ENCODE results near the gene NHERF1.

The NHERF1 gene

DNA sequence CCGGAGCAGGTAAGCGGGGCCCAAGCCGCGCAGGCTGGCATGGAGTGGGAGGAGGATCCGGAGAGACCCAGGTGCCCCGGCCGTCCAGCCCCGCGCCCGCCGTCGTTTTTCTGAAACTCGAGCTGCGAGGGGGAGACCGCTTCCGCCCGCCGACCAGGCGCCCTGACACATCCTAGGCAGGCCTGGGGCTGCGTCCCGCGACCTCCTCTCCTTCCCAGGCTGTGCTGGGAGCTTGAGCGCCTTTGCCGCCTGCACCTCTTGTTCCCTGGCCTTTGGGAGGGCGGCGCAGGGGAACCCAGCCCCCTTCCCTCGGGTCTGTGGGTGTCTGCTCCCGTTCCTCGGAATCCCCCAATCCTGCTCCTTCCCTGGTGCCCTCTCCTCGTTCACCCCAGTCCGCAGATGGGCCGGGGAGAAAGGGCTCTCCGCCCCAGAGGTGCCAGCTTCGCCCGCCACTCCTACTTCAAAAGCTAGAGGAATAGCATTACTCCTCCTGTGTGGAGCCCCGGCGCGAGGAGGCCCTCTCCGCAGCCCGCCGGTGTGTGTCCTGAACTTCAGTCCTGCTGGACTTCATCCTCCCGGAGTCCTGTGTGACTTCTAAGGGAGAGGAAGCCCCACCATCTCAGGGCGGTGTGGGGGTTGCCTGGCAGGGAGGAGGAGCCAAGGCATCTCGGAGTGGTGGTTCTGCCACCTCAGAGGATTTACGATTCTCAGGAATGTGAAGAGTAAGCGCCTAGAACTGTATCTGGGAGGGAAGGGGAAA lies 1.0 kb downstream of the NHERF1 start:
- DNase-seq (ENCODE audit: low read depth in 2 of 2): peak in 1 of 2 experiments; percentile 35

DNA sequence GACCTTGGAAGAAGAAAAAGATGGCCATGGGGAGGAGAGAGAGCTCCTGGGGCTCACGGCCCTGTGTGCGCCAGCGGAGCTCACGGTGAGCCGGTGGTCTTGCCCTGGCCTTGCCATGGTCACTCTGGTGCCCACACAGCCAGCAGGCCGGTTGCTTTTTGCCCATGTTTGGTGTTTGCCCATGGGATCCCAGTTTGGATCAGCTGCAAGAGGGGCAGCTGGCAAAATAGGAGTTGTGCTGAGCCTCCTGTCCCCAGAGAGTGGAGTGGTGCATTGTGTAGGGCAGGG lies 1.6 kb downstream of the NHERF1 start:
- no peak for DNase-seq (ENCODE audit: low read depth in 2 of 2)

DNA sequence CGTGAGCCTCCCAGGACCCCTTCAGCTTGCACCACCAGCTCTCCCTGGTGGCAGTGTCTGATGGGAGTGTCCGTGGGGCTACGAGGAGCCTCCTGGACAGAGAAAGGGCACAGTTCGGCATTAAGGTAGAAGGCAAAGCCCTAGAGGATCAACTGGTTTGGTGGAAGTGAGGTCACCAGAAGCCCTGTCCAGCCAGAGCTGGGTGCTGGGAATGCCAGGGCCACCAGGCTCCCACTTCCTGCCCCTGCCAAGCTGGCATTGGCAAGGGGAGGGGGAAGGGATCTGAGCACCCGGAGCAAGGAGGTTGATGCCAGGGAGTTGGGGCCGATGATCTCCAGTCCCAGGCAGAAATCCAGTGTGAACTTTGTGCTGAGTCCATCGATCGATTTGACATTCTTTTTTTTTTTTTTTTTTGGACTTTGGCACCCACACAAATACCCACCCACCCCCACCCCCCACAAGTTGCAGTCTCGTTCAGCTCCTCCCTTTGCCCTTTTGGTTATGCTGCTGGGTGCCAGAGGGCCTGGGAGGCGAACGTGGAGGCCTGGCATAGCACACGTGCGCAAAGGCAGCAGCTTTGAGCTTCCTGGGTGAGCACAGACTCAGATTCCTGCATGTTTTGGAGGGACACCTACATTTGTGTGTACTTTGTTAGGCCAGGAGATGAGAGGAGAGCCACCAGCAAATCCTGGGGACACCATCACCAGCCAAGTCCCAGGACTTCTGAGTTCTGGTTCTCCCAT lies 2.1 kb downstream of the NHERF1 start:
- no peak for DNase-seq (ENCODE audit: low read depth in 2 of 2)

DNA sequence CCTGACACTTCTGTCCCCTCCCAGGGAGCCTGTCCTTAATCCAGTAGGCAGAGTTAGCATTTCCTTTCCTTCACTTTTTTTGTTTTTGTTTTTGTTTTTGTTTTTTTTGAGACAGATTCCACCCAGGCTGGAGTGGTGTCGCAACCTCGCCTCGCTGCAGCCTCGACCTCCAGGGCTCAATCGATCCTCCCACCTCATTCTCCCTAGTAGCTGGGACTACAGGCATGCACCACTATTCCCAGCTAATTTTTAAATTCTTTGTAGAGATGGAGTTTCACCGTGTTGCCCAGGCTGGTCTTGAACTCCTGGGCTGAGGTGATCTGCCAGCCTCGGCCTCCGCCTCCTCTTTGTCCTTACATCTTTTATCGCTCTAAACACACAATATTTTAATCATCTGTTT lies 4.0 kb downstream of the NHERF1 start:
- DNase-seq (ENCODE audit: low read depth in 2 of 2): no peak

DNA sequence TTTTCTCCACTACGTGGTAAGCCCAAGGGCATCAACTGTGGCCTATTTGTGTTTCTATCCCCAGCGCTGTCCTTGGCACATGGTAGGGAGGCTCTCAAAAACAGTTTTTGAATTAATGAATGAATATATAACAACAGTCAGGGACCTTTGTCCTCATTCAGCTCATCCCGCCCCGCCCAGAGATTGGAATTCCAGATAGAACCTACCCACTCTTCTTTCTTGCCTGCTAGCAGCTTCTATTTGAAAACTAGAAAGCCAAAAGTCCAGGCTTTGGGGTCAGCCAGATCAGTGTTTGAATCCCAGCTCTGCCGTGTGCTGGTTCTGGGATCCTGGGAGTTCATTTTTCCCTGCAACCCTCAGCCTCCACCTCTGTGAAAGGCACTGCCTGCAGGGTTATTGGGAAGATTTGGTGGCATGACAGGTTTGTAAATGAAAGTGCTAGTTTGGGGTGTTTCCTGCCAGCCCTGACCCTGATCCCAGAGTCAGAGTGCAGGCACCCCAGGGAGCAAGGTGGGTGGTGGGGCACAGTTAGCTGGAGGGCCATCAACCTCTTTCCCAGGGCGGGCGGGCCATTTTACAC lies 4.5 kb downstream of the NHERF1 start:
- no peak for DNase-seq (ENCODE audit: low read depth in 2 of 2)

DNA sequence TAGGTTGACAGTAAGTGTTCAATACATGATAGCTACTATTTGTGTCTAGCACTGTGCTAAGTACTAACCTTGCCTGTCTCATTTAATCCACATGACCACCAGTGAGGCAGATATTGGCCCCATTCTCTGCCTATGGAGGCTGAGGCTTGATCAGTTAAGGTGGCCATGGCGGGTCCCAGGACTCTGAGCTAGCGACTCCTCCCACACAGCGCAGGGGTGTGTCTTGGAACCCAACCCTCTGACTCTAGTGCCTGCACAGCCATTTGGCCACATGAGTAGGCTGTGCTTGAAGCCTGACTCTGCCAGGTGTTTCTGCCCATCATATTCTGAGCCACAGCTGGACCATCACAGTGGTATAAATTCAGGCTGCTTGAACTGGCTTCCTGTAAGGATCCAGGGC lies 6.4 kb downstream of the NHERF1 start:
- DNase-seq (ENCODE audit: low read depth in 2 of 2): no peak

DNA sequence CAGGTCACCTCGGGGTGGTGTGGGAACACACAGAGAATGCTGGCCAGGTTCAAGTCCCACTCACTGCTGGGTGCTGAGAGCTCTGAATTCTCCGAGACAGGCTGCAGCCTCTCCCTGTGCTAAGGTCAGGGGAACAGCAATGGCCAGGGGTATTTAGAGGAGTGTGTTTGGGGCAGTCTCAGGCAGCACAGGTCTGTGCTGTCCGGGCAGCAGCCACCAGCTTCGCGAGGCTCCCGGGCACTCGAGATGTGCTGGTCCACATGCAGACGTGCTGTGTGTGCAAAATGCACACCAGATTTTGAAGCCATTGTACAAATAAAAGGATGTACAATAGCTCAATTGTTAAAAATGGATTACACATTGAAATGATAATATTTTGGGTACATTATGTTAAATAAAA lies 7.1 kb downstream of the NHERF1 start:
- no peak for DNase-seq (ENCODE audit: low read depth in 2 of 2)

DNA sequence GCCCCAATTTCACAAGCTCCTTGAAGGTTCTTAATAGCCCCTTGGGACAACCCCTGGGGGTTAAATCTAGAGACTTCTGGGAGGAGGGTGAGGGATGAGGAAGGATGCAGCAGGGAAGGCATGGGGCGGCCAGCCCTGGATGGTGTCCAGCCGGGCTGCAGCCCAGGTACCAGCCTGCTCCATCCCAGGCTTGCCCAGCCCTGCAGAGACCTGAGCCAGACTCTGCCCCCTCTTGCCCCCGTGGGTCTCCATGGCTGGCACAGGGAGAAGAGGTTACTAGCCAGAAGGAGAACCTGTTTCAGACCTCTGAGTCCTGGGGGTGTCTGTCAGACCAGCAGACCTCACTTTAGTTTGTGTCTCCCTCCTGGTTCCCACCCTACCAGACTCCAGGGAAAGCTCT lies 8.5 kb downstream of the NHERF1 start:
- no peak for DNase-seq (ENCODE audit: low read depth in 2 of 2)

DNA sequence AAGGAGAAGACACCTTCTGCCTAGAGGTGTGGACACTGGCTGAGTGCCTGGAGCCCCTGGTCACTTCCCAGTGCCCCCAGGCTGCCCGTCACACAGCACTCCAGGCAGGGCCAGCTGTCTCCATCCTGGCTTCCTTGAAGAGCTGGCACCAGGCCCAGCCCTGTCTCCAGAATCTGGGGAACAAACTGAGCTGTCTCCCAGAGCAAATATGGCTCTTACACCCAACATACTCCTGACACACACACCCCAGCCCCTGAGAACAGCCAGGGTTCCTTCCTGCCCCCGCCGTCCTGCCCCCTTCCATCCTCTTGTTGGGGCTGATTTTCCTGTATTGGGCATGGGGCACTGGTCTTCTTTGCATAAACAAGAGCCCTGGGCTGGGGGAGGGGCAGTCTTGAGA lies 9.1 kb downstream of the NHERF1 start:
- DNase-seq (ENCODE audit: low read depth in 2 of 2): no peak

DNA sequence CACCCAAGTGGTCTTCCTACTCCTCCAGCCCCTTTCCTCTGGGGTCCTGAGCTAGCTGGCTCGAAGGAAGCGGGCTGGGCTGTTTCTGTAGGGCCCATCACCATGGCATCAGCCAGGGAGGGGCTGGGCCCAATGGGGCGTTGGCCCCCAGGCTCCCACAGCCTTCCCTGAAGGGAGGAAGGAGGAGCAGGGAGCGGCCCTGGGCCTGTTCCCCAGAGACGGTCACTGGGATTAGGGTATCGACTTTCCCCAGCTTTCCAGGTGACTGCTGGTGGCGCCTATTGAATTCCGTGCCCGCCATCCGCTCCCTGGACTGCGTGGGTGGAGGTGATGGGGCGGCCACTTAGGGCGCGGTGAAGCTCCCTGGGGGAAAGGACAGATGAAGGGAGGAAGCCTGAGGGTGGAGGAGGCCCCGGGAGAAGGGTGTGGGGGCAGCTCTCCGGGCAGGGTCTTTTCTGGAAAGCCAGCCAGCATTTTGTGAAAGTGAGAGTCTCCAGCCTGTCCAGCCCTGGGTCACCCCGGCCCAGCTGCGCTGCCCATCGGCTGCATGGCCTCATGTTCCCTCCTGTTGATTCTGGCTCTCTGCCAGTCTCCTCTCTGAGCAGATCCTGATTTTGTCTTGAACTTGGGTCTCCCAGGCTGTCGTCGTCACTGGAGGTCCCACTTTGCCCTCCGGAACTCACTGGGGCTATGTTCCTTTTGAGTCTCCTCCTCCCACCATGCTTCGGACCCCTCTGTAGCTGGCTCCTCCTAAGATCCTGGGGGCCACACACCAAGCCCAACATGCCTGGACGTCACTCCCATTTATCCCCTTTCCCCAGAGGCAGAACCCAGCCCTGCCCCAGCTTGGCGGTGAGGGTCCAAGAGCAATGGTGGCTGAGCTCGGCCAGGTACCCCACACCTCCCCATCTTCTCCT lies 9.8 kb downstream of the NHERF1 start:
- DNase-seq (ENCODE audit: low read depth in 2 of 2): no peak

DNA sequence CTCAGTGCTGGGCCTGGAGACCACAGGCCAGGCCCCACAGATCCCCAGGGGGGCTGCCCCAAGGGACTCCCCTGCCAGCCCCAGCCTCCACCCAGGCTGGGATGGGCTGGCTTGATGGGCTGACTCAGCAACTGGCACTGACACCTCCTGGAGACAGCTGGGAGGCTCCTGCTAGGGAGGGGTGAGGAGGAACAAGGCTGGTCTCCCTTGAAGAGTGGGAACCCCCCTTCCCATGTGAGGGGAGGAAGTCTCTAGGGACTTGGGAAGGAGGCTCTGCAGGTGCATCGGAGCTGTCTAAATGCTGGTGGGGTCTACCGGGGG lies 10.4 kb downstream of the NHERF1 start:
- no peak for DNase-seq (ENCODE audit: low read depth in 2 of 2)

DNA sequence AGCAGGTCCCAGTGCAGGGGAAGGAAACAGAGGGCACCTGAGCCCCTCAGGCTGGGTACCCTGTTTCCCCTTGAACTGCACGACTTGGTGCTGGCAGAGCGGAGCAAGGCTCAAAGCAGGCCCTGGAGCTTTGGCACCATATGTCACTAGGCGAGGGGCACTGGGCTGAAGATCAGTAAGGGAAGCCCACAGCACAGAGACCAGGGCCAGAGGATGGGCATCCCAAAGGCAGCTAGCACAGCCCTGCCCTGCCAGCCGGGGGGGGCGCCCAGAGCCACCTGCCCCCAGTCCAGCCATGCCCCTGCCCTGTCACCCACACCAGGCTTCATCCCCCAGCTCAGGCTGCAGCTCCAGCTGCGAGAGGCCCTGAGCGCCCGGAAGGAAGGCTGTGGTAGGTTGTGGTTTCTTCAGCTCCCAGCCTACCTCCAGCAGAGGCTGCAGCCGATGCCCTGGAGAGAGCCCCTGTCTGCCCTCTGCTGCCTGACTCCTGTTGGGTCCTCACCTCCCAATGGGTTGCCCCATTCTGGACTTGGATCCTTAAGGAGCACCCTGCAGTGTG lies 10.9 kb downstream of the NHERF1 start:
- DNase-seq (ENCODE audit: low read depth in 2 of 2): no peak

DNA sequence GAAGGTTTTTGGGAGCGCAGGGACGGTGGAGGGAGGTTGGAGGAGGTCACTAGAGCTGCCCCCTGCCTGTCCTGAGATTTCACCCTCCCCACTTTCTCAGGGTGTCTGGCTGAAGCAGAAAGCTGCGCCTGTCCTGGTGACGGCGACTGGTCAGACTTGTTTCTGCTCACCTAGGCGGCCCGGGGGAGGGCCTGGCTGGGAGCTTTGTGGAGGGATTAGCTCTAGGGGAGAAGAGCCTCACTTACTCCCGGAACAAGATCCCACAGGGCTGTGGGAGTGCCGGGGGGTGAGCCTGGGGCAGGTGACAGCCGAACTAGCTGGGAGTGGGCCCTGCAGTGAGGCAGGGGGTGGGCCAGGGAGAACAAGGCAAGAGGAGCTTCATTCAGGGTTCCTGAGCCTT lies 11.5 kb downstream of the NHERF1 start:
- no peak for DNase-seq (ENCODE audit: low read depth in 2 of 2)

DNA sequence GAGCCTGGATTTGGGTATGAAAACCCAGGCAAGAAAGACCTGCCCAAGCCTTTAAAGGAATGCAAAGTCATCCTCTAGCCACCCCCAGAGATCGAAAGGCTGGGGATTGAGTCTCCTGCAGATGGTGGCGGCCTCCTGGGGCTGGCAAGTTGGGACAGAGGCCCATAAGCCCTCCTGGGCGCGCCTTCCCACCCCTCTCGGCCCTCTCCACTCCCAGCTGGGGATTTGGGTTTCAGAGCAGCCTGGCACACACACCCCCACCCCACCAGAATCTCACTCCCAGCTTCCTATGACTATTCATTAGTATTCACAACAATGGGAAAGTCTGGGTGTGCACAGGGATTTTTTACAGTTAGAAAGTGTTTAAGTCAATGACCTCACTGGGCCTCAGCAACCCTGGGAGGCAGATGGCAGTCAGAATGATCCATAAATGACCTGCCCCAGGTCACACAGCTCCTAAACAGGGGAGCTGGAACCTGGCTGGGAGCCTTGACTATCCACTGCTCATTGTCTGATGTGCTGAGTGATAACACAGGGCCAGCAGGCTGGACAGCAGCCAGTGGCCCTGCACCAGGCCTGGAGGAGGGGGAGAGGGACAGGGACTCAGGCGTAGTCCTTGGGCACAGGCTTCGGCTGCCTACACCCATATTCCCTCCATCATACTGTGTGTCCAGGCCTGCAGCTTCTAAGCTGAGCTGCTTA lies 12.1 kb downstream of the NHERF1 start:
- no peak for DNase-seq (ENCODE audit: low read depth in 2 of 2)

DNA sequence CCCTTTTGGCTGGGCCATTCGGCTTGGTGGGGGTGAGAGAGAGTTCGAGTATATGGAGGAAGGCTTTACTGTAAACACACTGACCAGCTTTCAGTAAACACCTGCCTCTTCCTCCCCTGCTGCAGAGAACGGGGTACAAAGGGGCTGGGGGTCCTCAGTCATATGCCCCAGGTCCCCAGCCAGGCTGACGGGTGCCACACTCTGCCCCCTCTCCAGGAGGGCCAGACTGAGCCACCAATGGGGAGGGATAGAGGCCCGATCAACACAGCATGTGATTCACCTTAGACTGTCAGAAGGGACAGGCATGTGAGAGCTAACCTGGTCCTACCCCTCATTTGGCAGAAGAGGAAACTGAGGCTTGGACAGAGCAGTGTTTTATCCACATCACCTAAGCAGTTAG lies 13.0 kb downstream of the NHERF1 start:
- DNase-seq (ENCODE audit: low read depth in 2 of 2): no peak

DNA sequence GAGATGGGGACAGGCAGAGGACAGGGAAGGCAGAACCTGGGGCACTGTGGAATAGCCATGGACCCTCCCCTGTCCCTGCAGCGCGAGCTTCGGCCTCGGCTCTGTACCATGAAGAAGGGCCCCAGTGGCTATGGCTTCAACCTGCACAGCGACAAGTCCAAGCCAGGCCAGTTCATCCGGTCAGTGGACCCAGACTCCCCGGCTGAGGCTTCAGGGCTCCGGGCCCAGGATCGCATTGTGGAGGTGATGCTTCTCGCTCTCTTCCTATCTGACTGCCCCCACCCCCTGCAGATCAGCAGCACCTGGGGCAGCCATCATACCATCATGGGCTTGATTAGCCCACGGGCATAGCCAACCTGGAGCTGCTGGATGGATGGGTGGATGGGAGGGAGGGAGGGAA lies 13.5 kb downstream of the NHERF1 start:
- no peak for DNase-seq (ENCODE audit: low read depth in 2 of 2)

DNA sequence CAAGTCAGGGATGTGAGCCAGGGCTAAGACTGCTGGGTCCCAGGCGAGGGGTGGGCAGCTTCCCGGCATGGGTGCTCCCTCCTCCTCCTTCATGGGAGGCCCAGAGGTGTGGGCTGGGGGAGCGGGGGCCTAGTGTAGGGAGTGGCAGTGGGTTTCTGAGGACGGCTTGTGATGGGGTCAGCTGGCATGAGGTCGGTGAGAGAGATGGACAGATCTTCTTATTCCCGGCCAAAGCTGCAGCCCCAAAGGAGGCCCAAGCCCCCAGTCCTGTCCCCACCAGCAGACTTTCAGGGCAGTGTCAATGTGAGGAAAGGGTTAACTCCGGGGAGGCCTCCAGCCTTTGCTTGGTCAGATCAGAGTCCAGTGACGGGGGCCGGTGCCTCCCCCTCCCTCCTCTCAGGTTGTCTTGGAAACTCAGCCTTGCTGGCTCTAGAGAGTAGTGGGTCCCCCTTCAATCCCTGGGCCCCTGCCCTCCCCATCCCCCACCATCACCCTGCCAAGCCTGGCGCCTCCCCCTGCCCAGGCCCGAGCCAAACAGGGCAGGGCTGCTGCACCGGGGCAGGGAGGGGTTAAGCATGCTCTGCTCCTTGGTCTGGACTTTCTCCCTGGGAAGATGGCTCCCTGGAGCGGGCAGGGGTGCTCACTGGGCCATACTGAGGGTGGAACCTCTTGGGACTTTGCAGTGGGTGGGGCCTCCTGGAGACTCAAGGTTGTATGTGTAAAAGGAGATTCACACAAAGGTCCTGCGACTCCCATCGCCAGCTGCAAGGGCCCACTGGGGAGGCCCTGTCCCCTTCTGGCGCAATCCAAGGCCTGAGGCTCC lies 15.3 kb downstream of the NHERF1 start:
- DNase-seq (ENCODE audit: low read depth in 2 of 2): no peak

DNA sequence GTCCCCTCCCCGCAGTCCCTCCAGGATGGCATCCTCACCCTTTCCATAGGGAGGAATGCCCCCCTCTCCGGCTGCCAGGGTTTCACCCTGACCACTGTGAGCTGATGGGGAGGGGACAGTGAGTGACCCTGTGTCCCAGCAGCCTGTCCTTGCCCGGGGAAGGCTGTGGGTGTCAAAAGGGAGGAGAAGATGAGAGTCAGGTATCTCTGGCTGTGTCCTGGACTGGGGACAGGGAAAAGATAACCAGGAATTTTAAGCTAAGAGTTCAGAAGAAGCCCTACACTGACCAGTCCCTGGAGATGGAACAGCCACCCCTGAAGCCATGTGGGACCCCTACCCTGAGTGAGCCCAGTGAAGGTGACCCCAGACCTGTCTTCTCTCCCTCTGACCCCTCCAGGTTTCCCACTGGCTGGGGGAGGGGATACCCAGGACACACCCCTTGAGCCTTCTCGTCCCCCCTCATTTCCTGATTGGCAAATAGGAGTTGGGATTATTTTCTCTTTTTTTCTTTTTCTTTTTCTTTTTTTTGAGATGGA lies 16.4 kb downstream of the NHERF1 start:
- no peak for DNase-seq (ENCODE audit: low read depth in 2 of 2)

DNA sequence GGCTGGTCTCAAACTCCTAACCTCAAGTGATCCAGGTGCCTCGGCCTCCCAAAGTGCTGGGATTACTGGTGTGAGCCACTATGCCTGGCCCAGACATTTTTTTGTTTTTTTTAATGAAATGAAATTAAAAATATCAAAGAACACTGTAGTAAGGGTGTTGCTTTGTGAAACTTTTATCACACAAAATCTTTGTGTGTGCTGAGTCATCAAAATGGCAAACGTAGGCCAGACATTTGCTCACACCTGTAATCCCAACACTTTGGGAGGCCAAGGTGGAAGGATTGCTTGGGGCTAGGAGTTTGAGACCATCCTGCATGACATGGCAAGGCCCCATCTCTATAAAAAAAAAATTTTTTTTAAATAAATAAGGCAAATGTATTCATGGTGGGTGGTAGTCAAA lies 18.0 kb downstream of the NHERF1 start:
- no peak for DNase-seq (ENCODE audit: low read depth in 2 of 2)

DNA sequence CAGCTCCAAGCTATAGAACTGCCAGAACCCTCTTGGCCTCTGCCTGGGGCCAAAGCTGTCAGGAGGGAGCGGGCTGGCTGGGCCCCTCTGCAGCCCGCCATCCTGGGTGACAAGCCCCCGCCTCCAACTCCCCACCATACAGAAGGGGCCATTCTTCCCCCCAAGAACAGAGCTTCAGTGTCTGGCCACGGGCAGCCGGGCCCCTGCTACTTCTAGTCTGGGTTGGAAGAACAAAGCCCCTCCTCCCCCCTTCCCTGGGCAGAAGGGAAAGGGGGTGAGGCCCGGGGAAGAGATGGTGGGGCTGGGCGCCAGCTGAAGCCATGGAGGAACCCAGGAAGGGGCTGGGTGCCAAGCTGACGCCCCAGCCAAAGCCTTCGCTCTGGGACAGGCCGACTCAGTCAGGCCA lies 18.7 kb downstream of the NHERF1 start:
- no peak for DNase-seq (ENCODE audit: low read depth in 2 of 2)
